HCT116 (cell line): ENCODE results near the gene SUDS3. TPM values are rescaled to one million over a fixed set of nuclear protein-coding genes. Genes with fewer than 3 reads are reported as not detected.

Experiments used
- ATAC-seq: fragments of 200-7000 bp; cut with Tn5 transposase; 2 replicates; pipeline ENCODE4 v1.9.1; 2020; ENCODE audit warnings: mild to moderate bottlenecking, moderate library complexity
- BruUV-seq: library from RNA; stranded (reverse); fragments of 400-500 nt; replicated peaks from 2 replicates; lab custom pipeline; 2021; lab: Mats Ljungman, UMichigan
- CTCF ChIA-PET: fragments of 300-600 bp; sonication (Branson Sonifier 250); formaldehyde crosslinking; loops from one replicate; lab custom pipeline; 2021; ENCODE audit warnings: antibody characterized with exemption; lab: Charles Lee
- POLR2A ChIA-PET: fragments of 300-600, 350-600 bp; sonication (Branson Sonifier 250); formaldehyde crosslinking; loops from one replicate; lab custom pipeline; 2021; ENCODE audit warnings: antibody characterized with exemption; lab: Charles Lee
- RAD21 ChIA-PET, 2 experiments: fragments of 300-600 bp; sonication (Branson Sonifier 250); formaldehyde crosslinking; loops; one replicate each; lab custom pipeline; 2023; ENCODE audit warnings: low total read pairs in 2 of 2; ENCODE audit not compliant: uncharacterized antibody in 2 of 2, unreplicated experiment in 2 of 2, low non-redundant PET in 1 of 2; lab: Charles Lee
- DNase-seq: peaks from one replicate; pipeline ENCODE4 v3.0.0-alpha.2; 2010; ENCODE audit warnings: low read depth, low spot score
- H2AFZ ChIP-seq: fragments of 200-600 bp; shearing (Covaris generic), sonication (generic); 2 replicates; pipeline ENCODE4 v1.6.1; 2017; ENCODE audit warnings: low read depth, mixed run types, mixed read lengths, antibody characterized with exemption, low read length; ENCODE audit not compliant: poor library complexity, severe bottlenecking
- H3K27ac ChIP-seq: 2 replicates; pipeline ENCODE4 v1.5.1; 2012; ENCODE audit warnings: low read depth, low read length
- H3K27me3 ChIP-seq: fragments of 200-600 bp; sonication (generic); 2 replicates; pipeline ENCODE4 v1.6.1; 2016; ENCODE audit warnings: mixed run types, low read length, mixed read lengths; ENCODE audit not compliant: insufficient read depth
- H3K36me3 ChIP-seq, 2 experiments: fragments of 200-500 bp in 1 of 2; fragments of 200-600 bp in 1 of 2; sonication (Bioruptor generic) in 1 of 2; sonication (generic) in 1 of 2; 2 replicates each; pipeline versions ENCODE4 v1.5.1 to v1.6.1; 2014 to 2016; ENCODE audit warnings: low read length in 2 of 2, inconsistent platforms in 1 of 2, mixed read lengths in 1 of 2, mixed run types in 1 of 2; ENCODE audit not compliant: insufficient read depth in 2 of 2, control insufficient read depth in 1 of 2
- H3K4me1 ChIP-seq, 2 experiments: fragments of 200-600 bp in 1 of 2; sonication (generic) in 1 of 2; 2 replicates each; pipeline versions ENCODE4 v1.5.1 to v1.6.1; 2012 to 2017; ENCODE audit warnings: low read length in 2 of 2, inconsistent platforms in 1 of 2, mild to moderate bottlenecking in 1 of 2, mixed read lengths in 1 of 2, mixed run types in 1 of 2, moderate library complexity in 1 of 2; ENCODE audit not compliant: insufficient read depth in 2 of 2, control insufficient read depth in 1 of 2
- H3K4me2 ChIP-seq: fragments of 200-600 bp; sonication (generic); 2 replicates; pipeline ENCODE4 v1.6.1; 2017; ENCODE audit warnings: mixed run types, low read length, mixed read lengths
- H3K4me3 ChIP-seq, 2 experiments: fragments of 200-600 bp in 1 of 2; sonication (generic) in 1 of 2; replicated peaks in 1 of 2; 2 replicates each; pipeline ENCODE4 v1.5.1; 2011 to 2016; ENCODE audit warnings: low read length in 2 of 2, control low read depth in 1 of 2, low read depth in 1 of 2, mild to moderate bottlenecking in 1 of 2, mixed read lengths in 1 of 2, mixed run types in 1 of 2
- H3K79me2 ChIP-seq: fragments of 200-600 bp; sonication (generic); 2 replicates; pipeline ENCODE4 v1.6.1; 2017; ENCODE audit warnings: mild to moderate bottlenecking, mixed run types, low read length, moderate library complexity, mixed read lengths; ENCODE audit not compliant: insufficient read depth
- H3K9ac ChIP-seq: fragments of 200-600 bp; sonication (generic); 2 replicates; pipeline ENCODE4 v1.6.1; 2016; ENCODE audit warnings: low read length, mixed read lengths
- H3K9me2 ChIP-seq: fragments of 200-600 bp; sonication (generic), shearing (Covaris generic); 2 replicates; pipeline ENCODE4 v1.6.1; 2017; ENCODE audit warnings: mixed run types, mild to moderate bottlenecking, moderate library complexity; ENCODE audit not compliant: insufficient read depth
- H3K9me3 ChIP-seq, 2 experiments: fragments of 200-500 bp in 1 of 2; fragments of 200-600 bp in 1 of 2; sonication (Bioruptor generic) in 1 of 2; sonication (generic) in 1 of 2; 2 replicates each; pipeline ENCODE4 v1.6.1; 2014 to 2017; ENCODE audit warnings: low read length in 2 of 2, mixed read lengths in 2 of 2, inconsistent platforms in 1 of 2, low read depth in 1 of 2, mild to moderate bottlenecking in 1 of 2, mixed run types in 1 of 2, moderate library complexity in 1 of 2; ENCODE audit not compliant: control insufficient read depth in 1 of 2, insufficient read depth in 1 of 2
- H4K20me1 ChIP-seq: fragments of 200-600 bp; sonication (generic), shearing (Covaris generic); 2 replicates; pipeline ENCODE4 v1.6.1; 2017; ENCODE audit warnings: mixed run types, mild to moderate bottlenecking, moderate library complexity; ENCODE audit not compliant: insufficient read depth
- ATF3 ChIP-seq: IDR thresholded peaks from 2 replicates; pipeline ENCODE4 v1.6.1; 2012
- CEBPB ChIP-seq: IDR thresholded peaks from 2 replicates; pipeline ENCODE4 v1.6.1; 2012; ENCODE audit warnings: low read depth
- CTCF ChIP-seq, 3 experiments: fragments of 200-600 bp in 1 of 3; sonication (generic) in 1 of 3; IDR thresholded peaks in 2 of 3; conservative IDR thresholded peaks in 1 of 3; 2 replicates each; pipeline ENCODE4 v1.5.1; 2012 to 2017; ENCODE audit warnings: low read depth in 2 of 3, low read length in 2 of 3, antibody characterized with exemption in 1 of 3, borderline replicate concordance in 1 of 3, control low read depth in 1 of 3, mild to moderate bottlenecking in 1 of 3, mixed read lengths in 1 of 3, mixed run types in 1 of 3, moderate library complexity in 1 of 3; ENCODE audit not compliant: insufficient read depth in 1 of 3
- EGR1 ChIP-seq: IDR thresholded peaks from 2 replicates; pipeline ENCODE4 v1.6.1; 2012; ENCODE audit warnings: low read depth
- ELF1 ChIP-seq: IDR thresholded peaks from 2 replicates; pipeline ENCODE4 v1.6.1; 2012; ENCODE audit warnings: low read depth, borderline replicate concordance
- EZH2 ChIP-seq: fragments of 200-600 bp; sonication (generic); IDR thresholded peaks from 2 replicates; pipeline ENCODE4 v1.6.1; 2017; ENCODE audit warnings: antibody characterized with exemption, mixed run types
- FOSL1 ChIP-seq: IDR thresholded peaks from 2 replicates; pipeline ENCODE4 v1.6.1; 2012; ENCODE audit warnings: low read depth
- JUND ChIP-seq: IDR thresholded peaks from 2 replicates; pipeline ENCODE4 v1.6.1; 2012
- MAX ChIP-seq: IDR thresholded peaks from 2 replicates; pipeline ENCODE4 v1.6.1; 2012
- POLR2A ChIP-seq: IDR thresholded peaks from 2 replicates; pipeline ENCODE4 v1.7.0; 2011; ENCODE audit warnings: borderline replicate concordance; ENCODE audit not compliant: insufficient read depth, insufficient read length; ENCODE audit errors: extremely low read depth
- POLR2AphosphoS5 ChIP-seq: IDR thresholded peaks from 2 replicates; pipeline ENCODE4 v1.6.1; 2011; ENCODE audit warnings: mild to moderate bottlenecking, low read depth, low read length, moderate library complexity
- REST ChIP-seq: IDR thresholded peaks from 2 replicates; pipeline ENCODE4 v1.6.1; 2012; ENCODE audit warnings: low read depth
- SIN3A ChIP-seq: IDR thresholded peaks from 2 replicates; pipeline ENCODE4 v1.6.1; 2012; ENCODE audit warnings: low read depth
- SP1 ChIP-seq: IDR thresholded peaks from 2 replicates; pipeline ENCODE4 v1.6.1; 2012; ENCODE audit warnings: low read depth
- SRF ChIP-seq: IDR thresholded peaks from 2 replicates; pipeline ENCODE4 v1.6.1; 2012; ENCODE audit warnings: low read depth
- TCF7L2 ChIP-seq: IDR thresholded peaks from 2 replicates; pipeline ENCODE4 v1.7.0; 2011; ENCODE audit warnings: borderline replicate concordance, inconsistent platforms; ENCODE audit not compliant: insufficient read depth, insufficient read length; ENCODE audit errors: extremely low read depth
- YY1 ChIP-seq: IDR thresholded peaks from 2 replicates; pipeline ENCODE4 v1.6.1; 2011; ENCODE audit warnings: low read length, low read depth, moderate library complexity, mild to moderate bottlenecking; ENCODE audit not compliant: insufficient replicate concordance; ENCODE audit errors: extremely low read depth
- intact Hi-C: fragments of 100-400 bp; cut with micrococcal nuclease; formaldehyde crosslinking; loops from 2 replicates; pipeline ENCODE4 v1.10.0; 2022
- total RNA-seq: library from RNA; stranded (reverse); gene quantifications from one replicate; pipeline ENCODE4 v1.2.1, GENCODE V29; 2021; ENCODE audit not compliant: unreplicated experiment

Gene SUDS3
- total RNA-seq, 1 experiment from 2014 or later: 32.3 TPM

- no peak overlapping the region for H3K4me3 ChIP-seq
- H3K27me3 ChIP-seq: no peaks in the 10 kb centered on the region
- H3K9ac ChIP-seq: no peak overlapping the region
- no peaks in the 10 kb centered on the region for H3K9me3 ChIP-seq
- ChIA-PET CTCF (interaction anchor here (0.7 kb wide), 1 partner anchor 1470 kb away, joined by 3 read pairs; no protein-coding TSS in a partner anchor), POLR2A (no interaction called here)
- no TSS peak for BruUV-seq
- H3K4me1 ChIP-seq: no peaks in the 10 kb centered on the region
- no peak overlapping the region for H3K27ac ChIP-seq
- no peaks in the 10 kb centered on the region for H4K20me1 ChIP-seq
- no peaks in the 10 kb centered on the region for H3K79me2 ChIP-seq
- no peak for TF ChIP-seq FOSL1
- TF ChIP-seq SP1: no peak
- no peak for TF ChIP-seq JUND
- no peak for TF ChIP-seq MAX
- no peak for TF ChIP-seq CTCF (IDR thresholded peaks at IDR 0.05 in 2 of 3, conservative IDR thresholded peaks at IDR 0.05 in 1 of 3; ENCODE audit: borderline replicate concordance in 1 of 3, insufficient read depth in 1 of 3, low read depth in 2 of 3, low read length in 2 of 3)
- no peak for TF ChIP-seq EZH2
- TF ChIP-seq POLR2AphosphoS5: no peak
- TF ChIP-seq YY1: no peak
- no peak for TF ChIP-seq POLR2A
- no peak for TF ChIP-seq SRF
- TF ChIP-seq ATF3: no peak
- no peak for TF ChIP-seq SIN3A
- no peak for TF ChIP-seq REST
- TF ChIP-seq CEBPB: no peak
- no peak for TF ChIP-seq EGR1
- TF ChIP-seq TCF7L2: no peak
- TF ChIP-seq ELF1: no peak
- TF ChIP-seq, all 23 proteins: peak for 0
- H3K9me2 ChIP-seq: no peaks in the 10 kb centered on the region; the same call in 1 of the 2 replicates
- no peak for DNase-seq
- ATAC-seq: no peak
- RAD21 ChIA-PET: no interaction called here
- no peak overlapping the region for H2AFZ ChIP-seq
- intact Hi-C loops: no loop called here
- no peak overlapping the region for H3K4me2 ChIP-seq
- no peaks in the 10 kb centered on the region for H3K36me3 ChIP-seq
Observed at GRCh38 chr12:118330421-118331018, 45.8 kb upstream of the SUDS3 start.
